GM12878 (cell line): ENCODE data around the gene ZG16.

Source experiments
- CTCF ChIP-seq, 3 experiments: IDR thresholded peaks in 2 of 3; conservative IDR thresholded peaks in 1 of 3; 2 replicates each; pipeline ENCODE4 v1.5.1; 2011; ENCODE audit warnings: low read depth in 3 of 3, low read length in 3 of 3, mild to moderate bottlenecking in 3 of 3, control low read depth in 2 of 3, moderate library complexity in 2 of 3, inconsistent platforms in 1 of 3, mixed read lengths in 1 of 3; ENCODE audit not compliant: control insufficient read depth in 2 of 3, insufficient read depth in 1 of 3; ENCODE audit errors: extremely low read depth in 1 of 3
- EZH2 ChIP-seq: IDR thresholded peaks from 2 replicates; pipeline ENCODE4 v1.6.1; 2012; ENCODE audit warnings: low read depth, mild to moderate bottlenecking, control low read depth, inconsistent platforms, low read length, borderline replicate concordance; ENCODE audit not compliant: control insufficient read depth
- JUNB ChIP-seq: IDR thresholded peaks from 2 replicates; pipeline ENCODE4 v1.6.1; 2016; ENCODE audit warnings: antibody characterized with exemption, mild to moderate bottlenecking
- NFIC ChIP-seq: IDR thresholded peaks from 2 replicates; pipeline ENCODE4 v1.6.1; 2012; ENCODE audit warnings: low read depth, mild to moderate bottlenecking, inconsistent platforms, low read length, moderate library complexity
- PKNOX1 ChIP-seq: fragments of 450-650 bp; IDR thresholded peaks from 2 replicates; pipeline ENCODE4 v1.6.1; 2016; ENCODE audit warnings: mild to moderate bottlenecking
- POLR2A ChIP-seq: IDR thresholded peaks from 2 replicates; pipeline ENCODE4 v1.6.1; 2011; ENCODE audit warnings: low read depth, mild to moderate bottlenecking, low read length
- PRDM15 ChIP-seq: fragments of 450-650 bp; formaldehyde crosslinking; IDR thresholded peaks from 2 replicates; pipeline ENCODE4 v1.4.0; 2020; ENCODE audit warnings: mild to moderate bottlenecking, moderate library complexity
- ZBTB11 ChIP-seq: fragments of 450-650 bp; formaldehyde crosslinking; IDR thresholded peaks from 2 replicates; pipeline ENCODE4 v1.5.0; 2022; ENCODE audit warnings: mild to moderate bottlenecking, missing genetic modification characterization
- TF ChIP-seq, protein P1 (sequence below): fragments of 450-650 bp; IDR thresholded peaks from 2 replicates; pipeline ENCODE4 v1.6.1; 2017; ENCODE audit warnings: mild to moderate bottlenecking, low read depth, inconsistent platforms; ENCODE audit not compliant: poor library complexity, severe bottlenecking

DNA sequence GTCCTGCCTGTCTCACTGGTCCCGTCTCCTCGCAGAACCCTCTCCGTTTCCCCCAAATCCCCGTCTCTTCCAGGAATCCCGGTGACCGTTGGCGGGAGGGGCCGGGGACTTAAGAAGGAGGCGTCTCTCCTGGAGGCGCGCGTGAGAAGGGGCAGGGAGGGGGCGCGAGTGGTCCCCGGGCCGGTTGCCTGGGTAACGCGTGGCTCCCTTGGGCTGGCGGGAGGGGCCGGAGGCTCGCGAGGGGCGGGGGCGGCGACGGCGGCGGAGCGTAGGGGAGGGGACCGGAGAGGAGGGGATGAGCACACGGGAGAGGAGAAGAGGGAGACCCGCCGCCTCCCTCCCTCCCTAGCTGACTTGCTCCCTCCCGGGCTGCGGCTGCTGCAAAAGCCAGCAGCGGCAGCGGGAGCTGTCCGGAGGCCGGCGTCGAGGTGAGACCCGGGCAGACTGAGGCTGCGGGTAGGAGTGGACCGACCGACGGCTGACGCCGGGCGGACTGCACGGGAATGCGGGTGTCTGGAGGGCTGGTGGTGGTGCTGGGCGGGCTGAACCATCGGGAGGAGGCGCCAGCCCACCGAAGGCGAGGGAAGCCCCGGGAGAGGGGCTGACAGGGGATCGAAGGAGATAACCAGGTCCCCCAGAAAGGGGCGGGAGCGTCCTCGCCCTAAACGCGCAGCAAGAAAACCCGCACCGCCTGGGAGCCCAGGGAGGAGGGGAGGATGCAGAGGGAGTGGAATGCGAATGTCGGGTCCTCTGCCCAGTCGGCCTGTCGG, 34.0 kb downstream of the ZG16 start, which contains the start of gene PRRT2:
- TF ChIP-seq CTCF (IDR thresholded peaks at IDR 0.05 in 2 of 3, conservative IDR thresholded peaks at IDR 0.05 in 1 of 3; ENCODE audit: control insufficient read depth in 2 of 3, extremely low read depth in 1 of 3, insufficient read depth in 1 of 3, low read depth in 3 of 3, low read length in 3 of 3) (no peak), PKNOX1 (no peak), EZH2 (no peak), NFIC (no peak), ZBTB11 (CRISPR knock-in tag) (no peak), POLR2A (no peak; the same call in 1 of the 2 replicates), PRDM15 (CRISPR knock-in tag) (no peak), JUNB (no peak)
- TF ChIP-seq, protein P1, sequence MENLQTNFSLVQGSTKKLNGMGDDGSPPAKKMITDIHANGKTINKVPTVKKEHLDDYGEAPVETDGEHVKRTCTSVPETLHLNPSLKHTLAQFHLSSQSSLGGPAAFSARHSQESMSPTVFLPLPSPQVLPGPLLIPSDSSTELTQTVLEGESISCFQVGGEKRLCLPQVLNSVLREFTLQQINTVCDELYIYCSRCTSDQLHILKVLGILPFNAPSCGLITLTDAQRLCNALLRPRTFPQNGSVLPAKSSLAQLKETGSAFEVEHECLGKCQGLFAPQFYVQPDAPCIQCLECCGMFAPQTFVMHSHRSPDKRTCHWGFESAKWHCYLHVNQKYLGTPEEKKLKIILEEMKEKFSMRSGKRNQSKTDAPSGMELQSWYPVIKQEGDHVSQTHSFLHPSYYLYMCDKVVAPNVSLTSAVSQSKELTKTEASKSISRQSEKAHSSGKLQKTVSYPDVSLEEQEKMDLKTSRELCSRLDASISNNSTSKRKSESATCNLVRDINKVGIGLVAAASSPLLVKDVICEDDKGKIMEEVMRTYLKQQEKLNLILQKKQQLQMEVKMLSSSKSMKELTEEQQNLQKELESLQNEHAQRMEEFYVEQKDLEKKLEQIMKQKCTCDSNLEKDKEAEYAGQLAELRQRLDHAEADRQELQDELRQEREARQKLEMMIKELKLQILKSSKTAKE: no peak
